ENCODE measurements around the gene PDS5A.

PDS5A gene

DNA sequence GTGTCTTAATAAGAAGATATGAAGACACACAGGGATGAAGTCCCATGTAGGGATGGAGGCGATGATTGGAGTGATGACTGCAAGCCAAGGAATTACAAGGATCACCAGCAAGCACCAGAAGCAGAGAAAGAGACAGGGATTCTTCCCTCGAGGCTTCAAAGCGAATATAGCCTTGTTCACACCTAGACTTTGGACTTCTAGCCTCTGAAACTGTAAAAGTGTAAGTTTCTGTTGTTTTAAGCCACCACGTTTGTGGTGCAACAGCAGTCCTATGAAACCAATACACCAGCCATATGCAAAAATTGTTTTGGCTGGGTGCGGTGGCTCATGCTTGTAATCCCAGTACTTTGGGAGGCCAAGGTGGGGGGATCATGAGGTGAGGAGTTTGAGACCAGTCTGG, 9.8 kb upstream of the PDS5A start:
- H3K79me2 ChIP-seq (ENCODE audit: control insufficient read depth, insufficient read depth, low read length, poor library complexity), result no peaks in the 10 kb centered on the region
- no peak overlapping the region for H3K27ac ChIP-seq (ENCODE audit: low read depth, low read length)
- DNase-seq, result no peak
- no peak overlapping the region for H4K12ac ChIP-seq (ENCODE audit: low read depth, low read length)
- H2BK12ac ChIP-seq (ENCODE audit: low read length), result no peak overlapping the region
- no CpG with 5 or more reads among the region's 5 CpGs for WGBS (ENCODE audit: extremely low coverage, insufficient coverage, insufficient read length)
- no peak overlapping the region for H2AK5ac ChIP-seq (ENCODE audit: low read length)
- no peaks in the 10 kb centered on the region for H3K36me3 ChIP-seq (ENCODE audit: control insufficient read depth in 1 of 2, insufficient read depth in 2 of 2, low read length in 2 of 2)
- no peak overlapping the region for H4K8ac ChIP-seq (ENCODE audit: low read depth, low read length)
- H3K9ac ChIP-seq (ENCODE audit: low read length), result no peak overlapping the region
- H2AFZ ChIP-seq (ENCODE audit: insufficient read depth, low read length, poor library complexity), result no peak overlapping the region
- H3K4ac ChIP-seq (ENCODE audit: low read depth, low read length), result no peak overlapping the region
- H3K79me1 ChIP-seq (ENCODE audit: low read length), result no peaks in the 10 kb centered on the region
- no peaks in the 10 kb centered on the region for H3K27me3 ChIP-seq (ENCODE audit: insufficient read depth, low read length)
- H4K91ac ChIP-seq (ENCODE audit: low read depth, low read length), result no peak overlapping the region
- no peak overlapping the region for H3K4me3 ChIP-seq (ENCODE audit: low read depth, low read length)
- no peak overlapping the region for H3K4me2 ChIP-seq (ENCODE audit: low read length)
- H3K23ac ChIP-seq (ENCODE audit: low read length), result no peak overlapping the region
- H3K9me3 ChIP-seq (ENCODE audit: insufficient read depth, low read depth, low read length), result no peaks in the 10 kb centered on the region
- H3K14ac ChIP-seq (ENCODE audit: low read length), result no peak overlapping the region
- no peak overlapping the region for H2BK5ac ChIP-seq (ENCODE audit: low read depth, low read length, poor library complexity)
- H3K18ac ChIP-seq (ENCODE audit: low read length), result no peak overlapping the region
- no peaks in the 10 kb centered on the region for H3K4me1 ChIP-seq (ENCODE audit: control insufficient read depth in 1 of 2, insufficient read depth in 2 of 2, low read length in 2 of 2)
- no peak overlapping the region for H2BK120ac ChIP-seq (ENCODE audit: insufficient read depth, low read length, poor library complexity)

DNA sequence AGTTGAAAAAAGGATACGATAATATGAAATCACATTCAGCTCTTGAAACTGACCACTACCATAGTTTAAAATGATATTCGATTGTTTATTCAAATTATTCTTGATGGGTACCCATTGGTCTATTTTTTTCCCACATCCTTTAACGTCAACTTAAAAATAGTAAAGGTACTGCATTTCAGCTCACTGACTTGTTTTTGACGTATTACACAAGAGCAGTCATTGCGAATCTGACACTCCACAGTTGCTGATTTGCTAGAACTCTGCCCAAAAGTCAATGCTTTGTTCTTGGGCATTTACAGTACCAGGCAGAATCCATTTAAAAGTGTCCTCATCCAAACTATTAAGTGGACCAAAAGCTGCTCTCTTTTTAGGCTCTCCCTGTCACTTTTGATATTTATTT, 1.2 kb upstream of the PDS5A start:
- H4K8ac ChIP-seq (ENCODE audit: low read depth, low read length), result no peak overlapping the region
- no peak overlapping the region for H3K18ac ChIP-seq (ENCODE audit: low read length)
- no peak overlapping the region for H3K4ac ChIP-seq (ENCODE audit: low read depth, low read length)
- H3K4me1 ChIP-seq (ENCODE audit: control insufficient read depth in 1 of 2, insufficient read depth in 2 of 2, low read length in 2 of 2), result no peaks in the 10 kb centered on the region
- no peak overlapping the region for H3K23ac ChIP-seq (ENCODE audit: low read length)
- no peak overlapping the region for H3K14ac ChIP-seq (ENCODE audit: low read length)
- H4K12ac ChIP-seq (ENCODE audit: low read depth, low read length), result no peak overlapping the region
- H4K91ac ChIP-seq (ENCODE audit: low read depth, low read length), result no peak overlapping the region
- H2AK5ac ChIP-seq (ENCODE audit: low read length), result no peak overlapping the region
- no peak overlapping the region for H3K4me3 ChIP-seq (ENCODE audit: low read depth, low read length)
- H2BK5ac ChIP-seq (ENCODE audit: low read depth, low read length, poor library complexity), result no peak overlapping the region
- H3K9ac ChIP-seq (ENCODE audit: low read length), result no peak overlapping the region
- no CpG with 5 or more reads among the region's 5 CpGs for WGBS (ENCODE audit: extremely low coverage, insufficient coverage, insufficient read length)
- no peak overlapping the region for H2BK120ac ChIP-seq (ENCODE audit: insufficient read depth, low read length, poor library complexity)
- peaks cover 13% of the 10 kb centered on the region for H3K79me1 ChIP-seq (ENCODE audit: low read length)
- no peaks in the 10 kb centered on the region for H3K27me3 ChIP-seq (ENCODE audit: insufficient read depth, low read length)
- no peak overlapping the region for H3K4me2 ChIP-seq (ENCODE audit: low read length)
- H3K9me3 ChIP-seq (ENCODE audit: insufficient read depth, low read depth, low read length), result no peaks in the 10 kb centered on the region
- peaks cover 7 to 12% of the 10 kb centered on the region in 2 experiments for H3K36me3 ChIP-seq (ENCODE audit: control insufficient read depth in 1 of 2, insufficient read depth in 2 of 2, low read length in 2 of 2)
- no peak overlapping the region for H3K27ac ChIP-seq (ENCODE audit: low read depth, low read length)
- DNase-seq, result no peak
- H2AFZ ChIP-seq (ENCODE audit: insufficient read depth, low read length, poor library complexity), result no peak overlapping the region
- H3K79me2 ChIP-seq (ENCODE audit: control insufficient read depth, insufficient read depth, low read length, poor library complexity), result peaks cover 14% of the 10 kb centered on the region
- no peak overlapping the region for H2BK12ac ChIP-seq (ENCODE audit: low read length)

DNA sequence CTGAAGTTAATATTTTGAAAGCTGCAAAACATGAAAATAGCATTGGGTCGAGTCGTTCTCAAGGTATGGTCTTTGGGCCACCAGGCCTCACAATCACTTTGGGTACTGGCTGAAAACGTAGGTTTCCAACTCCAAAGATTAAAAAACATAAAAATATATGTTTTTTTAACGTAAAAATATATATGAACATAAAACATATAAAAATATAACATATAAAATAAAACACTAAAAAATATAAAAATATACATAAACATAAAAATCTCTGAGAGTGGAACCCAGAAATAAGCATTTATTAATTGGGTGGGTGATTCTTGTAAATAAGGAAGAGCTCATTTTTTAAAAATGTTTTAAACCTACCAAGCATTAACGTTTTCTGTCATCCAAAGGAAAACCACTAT, 666 bp upstream of the PDS5A start:
- Histone ChIP-seq H2BK5ac (ENCODE audit: low read depth, low read length, poor library complexity) (no peak overlapping the region), H3K9ac (ENCODE audit: low read length) (no peak overlapping the region), H4K8ac (ENCODE audit: low read depth, low read length) (peak overlapping the region; percentile 40), H3K27ac (ENCODE audit: low read depth, low read length) (no peak overlapping the region), H4K91ac (ENCODE audit: low read depth, low read length) (peak overlapping the region; percentile 1), H2BK12ac (ENCODE audit: low read length) (no peak overlapping the region), H3K27me3 (ENCODE audit: insufficient read depth, low read length) (no peaks in the 10 kb centered on the region), H3K36me3 (ENCODE audit: control insufficient read depth in 1 of 2, insufficient read depth in 2 of 2, low read length in 2 of 2) (peaks cover 10 to 16% of the 10 kb centered on the region in 2 experiments), H3K4me2 (ENCODE audit: low read length) (peak overlapping the region; percentile 81), H3K9me3 (ENCODE audit: insufficient read depth, low read depth, low read length) (no peaks in the 10 kb centered on the region), H3K79me2 (ENCODE audit: control insufficient read depth, insufficient read depth, low read length, poor library complexity) (peaks cover 16% of the 10 kb centered on the region), H3K14ac (ENCODE audit: low read length) (no peak overlapping the region), H4K12ac (ENCODE audit: low read depth, low read length) (peak overlapping the region; percentile 0), H3K23ac (ENCODE audit: low read length) (no peak overlapping the region), H3K4me1 (ENCODE audit: control insufficient read depth in 1 of 2, insufficient read depth in 2 of 2, low read length in 2 of 2) (no peaks in the 10 kb centered on the region), H3K4me3 (ENCODE audit: low read depth, low read length) (no peak overlapping the region), H3K4ac (ENCODE audit: low read depth, low read length) (peak overlapping the region; percentile 0), H3K18ac (ENCODE audit: low read length) (no peak overlapping the region), H2AFZ (ENCODE audit: insufficient read depth, low read length, poor library complexity) (peak overlapping the region; percentile 13), H3K79me1 (ENCODE audit: low read length) (peaks cover 13% of the 10 kb centered on the region), H2BK120ac (ENCODE audit: insufficient read depth, low read length, poor library complexity) (no peak overlapping the region), H2AK5ac (ENCODE audit: low read length) (no peak overlapping the region)
- DNase-seq, result no peak
- no CpG with 5 or more reads among the region's 5 CpGs for WGBS (ENCODE audit: extremely low coverage, insufficient coverage, insufficient read length)

DNA sequence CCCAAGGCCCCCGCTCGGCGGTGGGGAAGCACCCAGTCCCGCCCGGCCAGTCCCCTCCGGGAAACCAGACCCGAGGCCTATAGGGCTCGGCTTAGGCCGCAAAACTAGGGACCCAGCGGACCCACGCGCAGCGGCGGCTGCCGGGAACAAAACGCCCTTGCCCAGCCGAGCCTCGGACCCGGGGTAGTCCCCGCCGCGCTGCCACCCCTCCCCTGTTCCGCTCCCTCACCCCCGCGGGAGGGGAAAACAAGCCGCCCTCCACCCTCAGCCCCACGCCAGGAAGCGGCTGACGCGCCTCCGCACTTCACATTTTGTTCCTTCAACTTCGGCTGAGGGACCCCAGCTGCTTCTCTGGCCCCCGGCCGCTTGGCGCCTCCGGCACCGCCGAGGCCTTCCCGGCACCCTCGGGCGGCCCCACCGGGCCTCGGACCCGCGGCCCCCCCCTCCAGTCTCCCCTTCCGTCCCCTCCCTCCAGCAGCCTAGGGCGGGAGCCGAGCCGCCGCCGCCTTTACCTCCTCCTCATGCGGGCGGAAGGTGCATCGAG, 694 bp downstream of the PDS5A start:
- no peaks in the 10 kb centered on the region for H3K27me3 ChIP-seq (ENCODE audit: insufficient read depth, low read length)
- H3K4me3 ChIP-seq (ENCODE audit: low read depth, low read length), result peak overlapping the region; percentile 89
- peak overlapping the region; percentile 73 for H2AFZ ChIP-seq (ENCODE audit: insufficient read depth, low read length, poor library complexity)
- DNase-seq, result no peak
- peak overlapping the region; percentile 88 for H4K91ac ChIP-seq (ENCODE audit: low read depth, low read length)
- peaks cover 11 to 20% of the 10 kb centered on the region in 2 experiments for H3K36me3 ChIP-seq (ENCODE audit: control insufficient read depth in 1 of 2, insufficient read depth in 2 of 2, low read length in 2 of 2)
- H3K23ac ChIP-seq (ENCODE audit: low read length), result no peak overlapping the region
- H3K18ac ChIP-seq (ENCODE audit: low read length), result peak overlapping the region; percentile 92
- no peaks in the 10 kb centered on the region for H3K9me3 ChIP-seq (ENCODE audit: insufficient read depth, low read depth, low read length)
- H3K14ac ChIP-seq (ENCODE audit: low read length), result peak overlapping the region; percentile 68
- H3K4ac ChIP-seq (ENCODE audit: low read depth, low read length), result peak overlapping the region; percentile 64
- H3K79me1 ChIP-seq (ENCODE audit: low read length), result peaks cover 13% of the 10 kb centered on the region
- no CpG with 5 or more reads among the region's 54 CpGs for WGBS (ENCODE audit: extremely low coverage, insufficient coverage, insufficient read length)
- no peak overlapping the region for H2AK5ac ChIP-seq (ENCODE audit: low read length)
- peak overlapping the region; percentile 81 for H3K4me2 ChIP-seq (ENCODE audit: low read length)
- no peaks in the 10 kb centered on the region for H3K4me1 ChIP-seq (ENCODE audit: control insufficient read depth in 1 of 2, insufficient read depth in 2 of 2, low read length in 2 of 2)
- H4K8ac ChIP-seq (ENCODE audit: low read depth, low read length), result peak overlapping the region; percentile 87
- peak overlapping the region; percentile 29 for H4K12ac ChIP-seq (ENCODE audit: low read depth, low read length)
- peak overlapping the region; percentile 71 for H2BK5ac ChIP-seq (ENCODE audit: low read depth, low read length, poor library complexity)
- H3K27ac ChIP-seq (ENCODE audit: low read depth, low read length), result peak overlapping the region; percentile 96
- H2BK12ac ChIP-seq (ENCODE audit: low read length), result no peak overlapping the region
- peak overlapping the region; percentile 98 for H3K9ac ChIP-seq (ENCODE audit: low read length)
- peak overlapping the region; percentile 52 for H2BK120ac ChIP-seq (ENCODE audit: insufficient read depth, low read length, poor library complexity)
- H3K79me2 ChIP-seq (ENCODE audit: control insufficient read depth, insufficient read depth, low read length, poor library complexity), result peaks cover 16% of the 10 kb centered on the region
